K562 (cell line): Measurements from ENCODE around the gene TIGD7. TPM values are rescaled to one million over a fixed set of nuclear protein-coding genes. Genes with fewer than 3 reads are reported as not detected.

Experiments used
- CBFA2T2 ChIP-seq: fragments of 450-650 bp; conservative IDR thresholded peaks from 2 replicates; pipeline ENCODE4 v1.6.1; 2017; ENCODE audit warnings: mild to moderate bottlenecking
- CREM ChIP-seq: IDR thresholded peaks from 2 replicates; pipeline ENCODE4 v1.6.1; 2014; ENCODE audit warnings: antibody characterized with exemption, low read depth
- DDX20 ChIP-seq: fragments of 450-650 bp; IDR thresholded peaks from 2 replicates; pipeline ENCODE4 v1.6.1; 2016; ENCODE audit warnings: missing genetic modification characterization, low read depth, mild to moderate bottlenecking, missing compliant biosample characterization, moderate library complexity
- DMBX1 ChIP-seq: fragments of 250-450 bp; sonication (Bioruptor Pico); IDR thresholded peaks from 2 replicates; pipeline ENCODE4 v1.8.0; 2022; ENCODE audit warnings: inconsistent platforms, mild to moderate bottlenecking, moderate library complexity, borderline replicate concordance
- ETS2 ChIP-seq: IDR thresholded peaks from 2 replicates; pipeline ENCODE4 v1.6.1; 2016; ENCODE audit warnings: borderline replicate concordance, missing genetic modification characterization, mild to moderate bottlenecking, moderate library complexity, missing compliant biosample characterization; ENCODE audit not compliant: poor library complexity, severe bottlenecking
- ETV6 ChIP-seq, 3 experiments: fragments of 150-350 bp in 1 of 3; sonication (generic) in 1 of 3; formaldehyde crosslinking in 1 of 3; IDR thresholded peaks; 2 replicates each; pipeline versions ENCODE4 v1.6.1 to v1.8.0; 2014 to 2022; ENCODE audit warnings: borderline replicate concordance in 2 of 3, low read depth in 2 of 3, antibody characterized with exemption in 1 of 3, low read length in 1 of 3, mild to moderate bottlenecking in 1 of 3, missing genetic modification reagents in 1 of 3
- FOXK2 ChIP-seq, 2 experiments: fragments of 450-650 bp; IDR thresholded peaks in 1 of 2; conservative IDR thresholded peaks in 1 of 2; 2 replicates each; pipeline ENCODE4 v1.6.1; 2016; ENCODE audit warnings: low read depth in 2 of 2, mild to moderate bottlenecking in 1 of 2
- KHSRP ChIP-seq: fragments of 450-650 bp; IDR thresholded peaks from 2 replicates; pipeline ENCODE4 v1.6.1; 2017
- MAX ChIP-seq: sonication (generic); formaldehyde crosslinking; IDR thresholded peaks from 2 replicates; pipeline ENCODE4 v1.9.0; 2022; ENCODE audit warnings: mild to moderate bottlenecking, missing genetic modification reagents
- MLLT1 ChIP-seq, 2 experiments: fragments of 450-650 bp; IDR thresholded peaks; 2 replicates each; pipeline ENCODE4 v1.6.1; 2016
- NFIC ChIP-seq: fragments of 450-650 bp; IDR thresholded peaks from 2 replicates; pipeline ENCODE4 v1.6.1; 2017; ENCODE audit warnings: mild to moderate bottlenecking, inconsistent platforms
- NR4A1 ChIP-seq, 2 experiments: fragments of 250-450 bp in 1 of 2; fragments of 450-650 bp in 1 of 2; sonication (Bioruptor Pico) in 1 of 2; IDR thresholded peaks; 2 replicates each; pipeline versions ENCODE4 v1.4.0 to v1.6.1; 2016 to 2020; ENCODE audit warnings: mild to moderate bottlenecking in 2 of 2, missing compliant biosample characterization in 1 of 2, missing genetic modification characterization in 1 of 2, moderate library complexity in 1 of 2
- NRF1 ChIP-seq, 2 experiments: fragments of 450-650 bp; IDR thresholded peaks in 1 of 2; conservative IDR thresholded peaks in 1 of 2; 2 replicates each; pipeline ENCODE4 v1.6.1; 2014; ENCODE audit warnings: mild to moderate bottlenecking in 2 of 2
- SMARCC2 ChIP-seq: fragments of 450-650 bp; IDR thresholded peaks from 2 replicates; pipeline ENCODE4 v1.6.1; 2017; ENCODE audit warnings: antibody characterized with exemption, moderate library complexity, mild to moderate bottlenecking, low read depth
- SMARCE1 ChIP-seq: fragments of 450-650 bp; IDR thresholded peaks from 2 replicates; pipeline ENCODE4 v1.7.1; 2016; ENCODE audit warnings: mild to moderate bottlenecking
- SPI1 ChIP-seq: IDR thresholded peaks from 2 replicates; pipeline ENCODE4 v1.6.1; 2011; ENCODE audit warnings: low read depth, low read length, control low read depth, borderline replicate concordance
- VEZF1 ChIP-seq: fragments of 200-800 bp; sonication (Bioruptor generic); IDR thresholded peaks from 2 replicates; pipeline ENCODE4 v1.6.1; 2017; ENCODE audit warnings: missing genetic modification characterization, missing compliant biosample characterization
- ZNF175 ChIP-seq: fragments of 200-800 bp; sonication (Bioruptor generic); IDR thresholded peaks from 2 replicates; pipeline ENCODE4 v1.6.1; 2016; ENCODE audit warnings: low read depth, mild to moderate bottlenecking, missing genetic modification characterization, missing compliant biosample characterization
- ZNF280A ChIP-seq: fragments of 450-650 bp; IDR thresholded peaks from 2 replicates; pipeline ENCODE4 v1.6.1; 2018; ENCODE audit warnings: mild to moderate bottlenecking, low read depth; ENCODE audit not compliant: partially characterized antibody
- ZNF77 ChIP-seq: fragments of 250-450 bp; sonication (Bioruptor Pico); IDR thresholded peaks from 2 replicates; pipeline ENCODE4 v1.5.0; 2020
- polyA plus RNA-seq, 8 experiments: library from polyadenylated mRNA; depleted of rRNA in 4 of 8; stranded (reverse) in 5 of 8; unstranded in 3 of 8; fragments of >200 nt; fragmentation: Nextera tagmentation in 2 of 8; fragmentation: Illumina TruSeq in 1 of 8; extraction: Ambion mirVana in 2 of 8; extraction: Trizol in 1 of 8; gene quantifications; 2 replicates each; pipeline versions ENCODE4 v1.2.1 to v1.2.3, GENCODE V29; 2011 to 2014; ENCODE audit warnings: inconsistent platforms in 1 of 8, missing spikeins in 1 of 8
- total RNA-seq, 7 experiments: library from RNA; depleted of rRNA in 6 of 7; stranded (reverse); fragments of >200 nt in 6 of 7; fragmentation: Illumina TruSeq in 2 of 7; extraction: Trizol in 2 of 7; gene quantifications; 2 replicates each; pipeline versions ENCODE4 v1.2.1 to v1.2.3, GENCODE V29; 2011 to 2021; ENCODE audit warnings: low replicate concordance in 1 of 7
- TF ChIP-seq, protein P1 (sequence below): sonication (generic); IDR thresholded peaks from 2 replicates; pipeline ENCODE4 v1.6.1; 2016

TIGD7 gene
- total and polyA plus RNA-seq, 9 of the 15 experiments (the other 6 are each of a cell fraction or from before 2014, with no cell fraction given) = 0.84 to 10.7 (median 6.7) TPM

DNA sequence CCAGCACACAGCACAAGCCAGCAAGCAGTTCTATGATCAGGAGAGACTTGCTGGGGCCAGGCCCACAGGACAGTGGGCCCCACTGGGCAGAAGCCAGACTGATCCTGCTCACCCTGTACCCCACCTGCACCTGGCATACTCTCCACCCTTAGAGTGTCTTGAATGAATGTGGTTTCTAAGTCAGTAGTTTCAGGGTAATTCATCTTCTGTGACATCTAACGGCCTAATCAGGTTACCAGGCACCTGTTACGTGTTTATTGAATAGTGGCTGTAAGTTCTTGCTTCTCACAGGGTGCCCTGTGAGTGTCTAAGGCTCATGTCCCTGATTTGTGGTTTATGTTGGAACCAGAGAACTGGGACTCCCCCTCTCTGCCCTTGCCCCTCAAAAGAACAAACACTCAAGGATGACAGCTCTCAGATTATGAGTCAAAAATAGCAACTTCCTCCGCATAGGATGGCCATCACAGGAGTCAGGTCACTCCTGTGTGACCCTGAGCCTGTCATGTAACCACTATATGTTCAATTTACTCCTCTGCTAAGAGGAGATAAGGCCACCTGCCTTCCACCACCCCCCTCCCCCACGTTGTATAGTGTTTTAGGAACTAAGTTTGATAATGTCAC, 43.4 kb upstream of the TIGD7 start (continued):
- TF ChIP-seq DDX20 (0 out of 2 replicates have a peak, but pooled peaks have one; percentile 22), SMARCE1 (peak; percentile 93), CBFA2T2 (peak; percentile 96), MLLT1 (IDR thresholded peaks at IDR 0.05) (peak in 1 of 2 experiments; percentile 92; a peak in 2 of 4 replicates), ETS2 (tag) (no peak), CREM (peak; percentile 82), NRF1 (conservative IDR thresholded peaks at IDR 0.05 in 1 of 2, IDR thresholded peaks at IDR 0.05 in 1 of 2) (peak; percentile 13 to 35; a peak in 2 of 4 replicates), DMBX1 (CRISPR knock-in tag) (peak; percentile 76; the same call in 1 of the 2 replicates), MAX (CRISPR knock-in tag) (peak; percentile 42; the same call in 1 of the 2 replicates), SMARCC2 (peak; percentile 80; the same call in 1 of the 2 replicates), NFIC (peak; percentile 81), ZNF175 (CRISPR knock-in tag) (peak; percentile 73; the same call in 1 of the 2 replicates), VEZF1 (CRISPR knock-in tag) (peak; percentile 71), NR4A1 (CRISPR knock-in tag; IDR thresholded peaks at IDR 0.05) (no peak), NR4A1 (tag; IDR thresholded peaks at IDR 0.05) (0 out of 2 replicates have a peak, but pooled peaks have one; percentile 65), ETV6 (IDR thresholded peaks at IDR 0.05; ENCODE audit: borderline replicate concordance in 1 of 2, low read depth in 2 of 2, low read length in 1 of 2) (peak in 1 of 2 experiments; percentile 50; a peak in 1 of 4 replicates), ETV6 (CRISPR knock-in tag; IDR thresholded peaks at IDR 0.05; ENCODE audit: borderline replicate concordance) (no peak), FOXK2 (conservative IDR thresholded peaks at IDR 0.05 in 1 of 2, IDR thresholded peaks at IDR 0.05 in 1 of 2; ENCODE audit: low read depth in 2 of 2) (peak in 1 of 2 experiments; percentile 57; a peak in 2 of 4 replicates), SPI1 (peak; percentile 71; the same call in 1 of the 2 replicates), KHSRP (peak; percentile 62; the same call in 1 of the 2 replicates), ZNF280A (no peak), ZNF77 (CRISPR knock-in tag) (no peak)
- TF ChIP-seq, protein P1, sequence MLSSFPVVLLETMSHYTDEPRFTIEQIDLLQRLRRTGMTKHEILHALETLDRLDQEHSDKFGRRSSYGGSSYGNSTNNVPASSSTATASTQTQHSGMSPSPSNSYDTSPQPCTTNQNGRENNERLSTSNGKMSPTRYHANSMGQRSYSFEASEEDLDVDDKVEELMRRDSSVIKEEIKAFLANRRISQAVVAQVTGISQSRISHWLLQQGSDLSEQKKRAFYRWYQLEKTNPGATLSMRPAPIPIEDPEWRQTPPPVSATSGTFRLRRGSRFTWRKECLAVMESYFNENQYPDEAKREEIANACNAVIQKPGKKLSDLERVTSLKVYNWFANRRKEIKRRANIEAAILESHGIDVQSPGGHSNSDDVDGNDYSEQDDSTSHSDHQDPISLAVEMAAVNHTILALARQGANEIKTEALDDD = peak; percentile 58; the same call in 1 of the 2 replicates
